GM03348 (cell line): ENCODE data around the gene KCTD8.

Experiments used
- DNase-seq: peaks from one replicate; pipeline ENCODE4 v3.0.0; 2012; ENCODE audit warnings: low spot score

Gene KCTD8

DNA sequence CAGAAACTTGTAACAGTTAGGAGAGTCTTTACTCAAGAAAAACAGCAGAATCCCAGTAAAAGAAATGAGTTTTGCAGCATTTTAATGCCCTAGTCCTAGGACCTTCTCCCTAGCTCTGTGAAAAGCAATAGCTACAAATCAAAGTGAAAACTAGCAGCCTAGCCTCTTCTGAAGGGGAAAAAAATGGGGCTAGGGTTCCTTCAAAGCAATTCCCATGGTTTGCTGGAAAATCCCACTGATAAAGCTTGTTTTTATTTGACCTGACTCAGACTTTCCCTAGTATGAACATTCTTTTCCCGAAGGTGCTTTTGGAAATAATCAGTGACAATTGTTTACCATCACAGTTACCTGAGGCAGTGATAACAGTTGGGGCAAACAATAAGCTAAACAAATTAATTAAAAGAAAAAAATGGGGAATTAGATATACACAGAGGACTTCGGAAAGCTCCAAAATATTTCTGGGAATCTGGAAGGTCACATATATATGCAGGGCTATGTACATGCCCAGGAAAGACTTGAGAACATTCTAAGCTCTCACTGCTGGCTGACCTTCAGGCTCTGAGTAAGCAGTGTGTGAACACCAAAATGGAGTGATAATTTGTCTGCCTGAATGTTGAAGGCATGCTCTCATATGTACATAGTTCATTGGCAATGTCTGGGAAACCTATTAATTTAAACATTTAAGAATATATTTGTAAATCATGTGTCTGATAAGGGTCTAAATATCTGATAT is 285.9 kb downstream of the KCTD8 start:
- no peak for DNase-seq

DNA sequence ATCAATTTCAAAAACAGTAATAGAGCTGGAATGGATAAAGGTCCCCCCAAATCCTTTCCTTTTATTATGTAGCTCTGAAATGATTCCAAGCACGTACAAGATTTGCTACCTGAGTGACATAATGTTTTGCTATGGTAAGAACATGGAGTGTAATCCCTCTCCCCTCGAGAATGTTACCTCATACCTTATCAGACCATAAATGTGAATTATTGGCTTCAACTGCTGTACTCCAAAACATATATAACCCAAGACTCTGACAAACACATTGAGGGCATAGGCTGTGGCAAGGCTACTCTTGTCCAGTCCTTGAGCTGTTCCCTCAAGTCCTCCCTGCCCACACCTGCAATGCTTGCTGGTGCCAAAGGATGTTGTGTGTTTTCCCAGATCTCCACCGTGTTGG is 286.9 kb downstream of the KCTD8 start:
- DNase-seq = no peak

- no peak for DNase-seq
Measured at GRCh38 chr4:44160776-44161367, 287.7 kb downstream of the KCTD8 start.

DNA sequence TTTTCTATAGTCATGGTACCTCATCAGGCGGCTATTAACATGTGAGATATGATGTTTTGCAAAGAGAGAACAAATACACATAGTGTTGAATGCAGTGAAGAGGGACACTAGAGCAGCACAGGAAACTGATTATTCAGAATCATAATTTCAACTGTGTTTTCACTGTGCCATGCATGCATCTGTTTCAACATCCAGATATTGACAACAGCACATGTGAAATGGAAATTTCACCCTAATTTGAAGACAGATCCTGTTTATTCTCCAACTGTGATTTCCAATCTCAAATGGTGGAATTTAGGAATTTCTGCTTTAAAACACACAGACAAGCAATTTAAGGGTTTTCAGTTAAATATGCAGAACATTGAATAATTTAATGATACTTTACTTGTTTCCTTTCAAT is 288.6 kb downstream of the KCTD8 start:
- DNase-seq = no peak

GRCh38 chr4:44157611-44158277 is 290.9 kb downstream of the KCTD8 start:
- no peak for DNase-seq

DNA sequence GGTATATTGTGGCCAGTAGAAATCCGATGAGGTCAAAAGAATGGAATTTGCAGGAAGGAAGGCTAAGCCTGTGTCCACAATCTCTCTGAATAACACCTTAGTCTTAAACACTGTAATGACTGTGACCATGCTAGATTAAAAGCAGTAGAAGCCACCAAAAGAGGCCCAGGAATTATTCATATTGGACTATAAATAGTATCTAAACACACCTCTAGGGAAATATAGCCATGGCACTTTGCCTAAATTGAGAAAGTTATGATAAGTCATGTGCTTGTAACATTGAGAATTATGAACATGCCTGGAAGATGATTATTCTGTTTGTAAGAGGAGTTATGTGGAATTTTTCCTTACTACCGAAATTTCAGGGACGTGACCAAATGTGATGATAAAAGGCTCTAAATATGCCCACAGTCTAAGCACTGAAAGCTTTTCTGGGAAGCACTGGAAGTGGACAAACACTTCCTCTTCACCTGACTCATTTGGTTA is 298.5 kb downstream of the KCTD8 start:
- no peak for DNase-seq

DNA sequence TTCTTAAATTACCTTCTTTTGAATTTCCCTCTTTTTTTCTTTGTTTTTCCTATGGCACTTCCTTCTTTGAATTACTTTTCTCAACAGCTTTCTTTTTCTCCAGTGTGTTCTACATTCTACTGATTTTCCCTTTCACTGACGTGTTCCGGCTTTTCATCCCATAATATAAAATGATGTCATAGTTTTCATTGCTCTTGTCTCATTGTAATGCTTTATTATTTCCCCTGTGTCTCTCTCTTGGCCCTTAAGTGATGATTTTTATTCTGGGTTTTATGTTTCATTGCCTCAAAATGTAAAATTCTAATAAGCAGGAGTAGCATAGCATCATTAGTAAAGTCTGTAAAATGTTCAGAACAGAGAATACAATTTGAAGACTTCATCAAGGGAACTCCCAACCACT is 299.3 kb downstream of the KCTD8 start:
- DNase-seq = no peak

DNA sequence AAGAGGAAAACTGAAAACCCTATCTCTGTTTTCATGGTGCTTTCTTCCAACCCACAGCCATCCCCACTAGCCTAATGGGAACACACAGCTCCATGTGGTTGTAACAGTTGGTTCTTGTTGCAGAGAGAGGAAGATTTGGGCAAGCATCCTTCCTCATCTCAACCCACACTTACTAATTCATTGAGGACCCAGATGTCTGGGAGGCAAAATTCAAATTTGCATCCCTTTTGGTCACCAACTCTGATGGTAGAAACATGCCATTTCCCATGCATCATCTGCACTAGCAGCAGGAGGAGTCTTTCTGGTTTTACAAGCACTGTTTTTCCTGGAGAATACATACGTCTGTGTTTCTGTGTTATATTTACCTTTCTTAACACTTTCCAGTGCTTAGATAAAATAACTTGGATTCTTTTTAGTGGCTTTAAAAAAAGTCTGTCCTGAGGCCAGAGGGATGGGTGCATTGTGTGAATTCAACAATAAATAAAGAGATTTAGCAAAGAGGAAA is 301.0 kb downstream of the KCTD8 start:
- DNase-seq = no peak

DNA sequence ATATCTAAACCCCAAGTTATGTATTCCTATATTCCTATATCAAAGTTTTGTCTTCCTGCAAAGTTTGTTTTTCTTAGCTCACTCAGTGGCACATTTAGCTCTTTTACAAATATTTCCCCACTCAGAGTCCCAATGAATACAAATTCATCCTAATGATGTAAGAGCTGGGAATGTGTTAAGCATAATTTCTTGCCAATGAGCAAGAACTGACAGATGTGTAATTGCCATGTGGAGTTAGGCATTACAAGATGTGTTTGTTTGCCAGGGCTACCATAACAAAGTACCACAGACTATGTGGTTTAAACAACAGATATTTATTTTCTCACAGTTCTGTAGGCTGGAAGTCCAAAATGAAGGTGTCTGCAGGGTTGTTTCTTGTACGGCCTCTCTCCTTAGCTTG is 302.1 kb downstream of the KCTD8 start:
- no peak for DNase-seq

- DNase-seq = no peak
Measured at GRCh38 chr4:44145868-44146267, 302.7 kb downstream of the KCTD8 start.

DNA sequence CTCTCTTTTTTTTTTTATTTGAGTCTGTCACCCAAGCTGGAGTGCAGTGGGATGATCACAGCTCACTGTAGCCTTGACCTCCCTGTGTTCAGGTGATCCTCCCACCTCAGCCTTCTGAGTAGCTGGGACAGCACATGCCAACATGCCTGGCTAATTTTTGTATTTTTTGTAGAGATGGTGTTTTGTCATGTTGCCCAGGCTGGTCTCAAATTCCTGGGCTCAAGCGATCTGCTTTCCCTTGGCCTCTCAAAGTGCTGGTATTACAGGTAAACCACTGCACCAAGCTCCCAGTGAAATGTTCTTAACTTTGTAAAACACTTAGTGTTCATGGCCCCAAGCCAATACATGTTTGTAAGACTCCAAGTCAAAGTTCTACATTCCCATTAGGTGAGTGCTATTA is 316.1 kb downstream of the KCTD8 start:
- DNase-seq = no peak
